GM19193 (cell line): ENCODE data around the gene IMPA2.

Source experiments
- POLR2A ChIP-seq: IDR thresholded peaks from 4 replicates; pipeline ENCODE4 v1.6.1; 2011; ENCODE audit not compliant: insufficient read depth, insufficient read length; ENCODE audit errors: extremely low read depth

The IMPA2 gene

GRCh38 chr18:12021596-12021995 lies 40.3 kb downstream of the IMPA2 start:
- TF ChIP-seq POLR2A: no peak

- TF ChIP-seq POLR2A: no peak
These were observed 42.1 kb downstream of the IMPA2 start for GRCh38 chr18:12023375-12023774.

GRCh38 chr18:12026562-12026961 lies 45.3 kb downstream of the IMPA2 start:
- no peak for TF ChIP-seq POLR2A

GRCh38 chr18:12027046-12027445 lies 45.7 kb downstream of the IMPA2 start:
- no peak for TF ChIP-seq POLR2A

- TF ChIP-seq POLR2A: no peak
These were observed 46.2 kb downstream of the IMPA2 start for GRCh38 chr18:12027480-12027879.

GRCh38 chr18:12028040-12028628 lies 46.8 kb downstream of the IMPA2 start:
- TF ChIP-seq POLR2A: no peak

- TF ChIP-seq POLR2A: no peak
These were observed 47.4 kb downstream of the IMPA2 start for GRCh38 chr18:12028674-12029073.

GRCh38 chr18:12029786-12030584 lies 48.7 kb downstream of the IMPA2 start:
- no peak for TF ChIP-seq POLR2A

GRCh38 chr18:12030670-12031069 lies 49.4 kb downstream of the IMPA2 start:
- no peak for TF ChIP-seq POLR2A

GRCh38 chr18:12031181-12031580 lies 49.9 kb downstream of the IMPA2 start:
- TF ChIP-seq POLR2A: no peak

- no peak for TF ChIP-seq POLR2A
These were observed 50.5 kb downstream of the IMPA2 start for GRCh38 chr18:12031846-12032245.

- no peak for TF ChIP-seq POLR2A
These were observed 51.7 kb downstream of the IMPA2 start for GRCh38 chr18:12032786-12033642.

- no peak for TF ChIP-seq POLR2A
These were observed 52.3 kb downstream of the IMPA2 start for GRCh38 chr18:12033643-12034025.

GRCh38 chr18:12034241-12035100 lies 53.2 kb downstream of the IMPA2 start:
- no peak for TF ChIP-seq POLR2A
